Measurements from ENCODE around the gene MGAT4A. TPM values are rescaled to one million over a fixed set of nuclear protein-coding genes. Genes with fewer than 3 reads are reported as not detected.
A peak's percentile ranks its signal among the peaks of the same experiment; 100 is the strongest.

Gene MGAT4A
- polyA plus RNA-seq, 4 donors: 28.9 to 50.4 (median 37.1) TPM

DNA sequence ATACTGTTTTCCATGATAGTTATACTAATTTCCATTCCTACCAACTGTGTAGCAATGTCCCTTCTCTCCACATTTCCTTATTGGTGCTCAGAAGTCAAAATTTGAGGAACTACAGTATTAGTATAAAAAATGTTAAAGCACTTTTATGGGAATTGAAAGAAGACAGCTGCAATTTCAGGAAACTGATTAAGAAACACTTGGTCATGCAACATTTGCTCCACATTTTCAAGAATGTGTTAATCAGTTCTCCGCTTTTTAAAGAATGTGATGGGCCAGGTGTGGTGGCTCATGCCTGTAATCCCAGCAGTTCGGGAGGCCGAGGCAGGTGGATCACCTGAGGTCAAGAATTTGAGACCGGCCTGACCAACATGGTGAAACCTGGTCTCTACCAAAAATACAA lies 33.6 kb upstream of the MGAT4A start:
- WGBS, 3 donors: 81 to 95% (median 93%) methylated on average over 4 of the region's 4 CpGs

GRCh38 chr2:98763209-98763951 lies 32.4 kb upstream of the MGAT4A start:
- Histone ChIP-seq H3K9me3 (ENCODE audit: control insufficient read depth in 2 of 2, insufficient read depth in 1 of 2, low read depth in 1 of 2, low read length in 1 of 2) (no peaks in the 10 kb centered on the region), H3K4me1 (ENCODE audit: control insufficient read depth in 3 of 3, insufficient read depth in 2 of 3, low read depth in 1 of 3, low read length in 2 of 3) (peaks cover 4 to 6% (median 5%) of the 10 kb centered on the region in 3 donors), H3K27me3 (ENCODE audit: control insufficient read depth in 3 of 3, insufficient read depth in 3 of 3, low read length in 3 of 3) (peaks cover 0 to 4% (median 0%) of the 10 kb centered on the region in 3 donors), H3K36me3 (ENCODE audit: control insufficient read depth in 3 of 3, insufficient read depth in 2 of 3, low read depth in 1 of 3, low read length in 3 of 3) (no peaks in the 10 kb centered on the region), H3K4me3 (ENCODE audit: low read depth in 1 of 3, low read length in 3 of 3) (no peak overlapping the region), H3K27ac (ENCODE audit: low read depth in 1 of 3, low read length in 2 of 3) (no peak overlapping the region)
- no peak for FAIRE-seq
- no peak for DNase-seq
- WGBS, 3 donors: 62 to 67% (median 64%) methylated on average over 6 of the region's 6 CpGs

More for the DNA sequence above, 33.6 kb upstream of the MGAT4A start:
- no peak for DNase-seq
- Histone ChIP-seq H3K27ac (ENCODE audit: low read depth in 1 of 3, low read length in 2 of 3) (no peak overlapping the region), H3K27me3 (ENCODE audit: control insufficient read depth in 3 of 3, insufficient read depth in 3 of 3, low read length in 3 of 3) (peaks cover 0 to 4% (median 0%) of the 10 kb centered on the region in 3 donors), H3K9me3 (ENCODE audit: control insufficient read depth in 2 of 2, insufficient read depth in 1 of 2, low read depth in 1 of 2, low read length in 1 of 2) (no peaks in the 10 kb centered on the region), H3K4me1 (ENCODE audit: control insufficient read depth in 3 of 3, insufficient read depth in 2 of 3, low read depth in 1 of 3, low read length in 2 of 3) (peaks cover 5 to 10% (median 6%) of the 10 kb centered on the region in 3 donors), H3K36me3 (ENCODE audit: control insufficient read depth in 3 of 3, insufficient read depth in 2 of 3, low read depth in 1 of 3, low read length in 3 of 3) (no peaks in the 10 kb centered on the region), H3K4me3 (ENCODE audit: low read depth in 1 of 3, low read length in 3 of 3) (no peak overlapping the region)
- FAIRE-seq: no peak

DNA sequence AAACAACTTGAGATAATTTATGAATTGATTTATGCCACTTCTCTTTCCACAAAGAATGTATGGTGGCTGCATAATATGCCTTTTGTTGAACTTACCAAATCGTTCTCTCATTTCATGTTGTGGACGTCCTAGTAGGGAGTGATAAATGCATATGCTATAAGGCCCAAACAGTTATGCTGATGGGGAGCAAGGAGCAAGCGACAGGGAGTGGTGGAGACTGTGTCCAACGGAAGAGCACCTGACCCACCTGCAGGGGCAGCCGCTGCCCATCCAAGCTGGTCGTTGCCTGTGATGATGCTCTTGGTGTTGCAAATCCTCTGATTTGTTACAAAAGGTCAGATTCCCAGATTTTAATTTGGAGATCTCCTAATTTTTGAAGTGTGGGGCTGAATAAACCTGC lies 31.0 kb upstream of the MGAT4A start:
- Histone ChIP-seq H3K9me3 (ENCODE audit: control insufficient read depth in 2 of 2, insufficient read depth in 1 of 2, low read depth in 1 of 2, low read length in 1 of 2) (no peaks in the 10 kb centered on the region), H3K27ac (ENCODE audit: low read depth in 1 of 3, low read length in 2 of 3) (no peak overlapping the region), H3K4me1 (ENCODE audit: control insufficient read depth in 3 of 3, insufficient read depth in 2 of 3, low read depth in 1 of 3, low read length in 2 of 3) (peaks cover 3 to 5% (median 5%) of the 10 kb centered on the region in 3 donors), H3K36me3 (ENCODE audit: control insufficient read depth in 3 of 3, insufficient read depth in 2 of 3, low read depth in 1 of 3, low read length in 3 of 3) (no peaks in the 10 kb centered on the region), H3K27me3 (ENCODE audit: control insufficient read depth in 3 of 3, insufficient read depth in 3 of 3, low read length in 3 of 3) (peaks cover 0 to 4% (median 0%) of the 10 kb centered on the region in 3 donors), H3K4me3 (ENCODE audit: low read depth in 1 of 3, low read length in 3 of 3) (no peak overlapping the region)
- no peak for FAIRE-seq
- WGBS, 3 donors: 88 to 89% (median 88%) methylated on average over 6 of the region's 6 CpGs
- DNase-seq: no peak

GRCh38 chr2:98761267-98761781 lies 30.4 kb upstream of the MGAT4A start:
- H3K4me3 ChIP-seq (ENCODE audit: low read depth in 1 of 3, low read length in 3 of 3): no peak overlapping the region
- H3K27ac ChIP-seq (ENCODE audit: low read depth in 1 of 3, low read length in 2 of 3): peak overlapping the region in 1 of 3 donors; percentile 33
- WGBS, 3 donors: 67 to 75% (median 70%) methylated on average over 9 of the region's 9 CpGs
- peaks cover 0 to 4% (median 0%) of the 10 kb centered on the region in 3 donors for H3K27me3 ChIP-seq (ENCODE audit: control insufficient read depth in 3 of 3, insufficient read depth in 3 of 3, low read length in 3 of 3)
- DNase-seq: no peak
- peaks cover 3 to 5% (median 5%) of the 10 kb centered on the region in 3 donors for H3K4me1 ChIP-seq (ENCODE audit: control insufficient read depth in 3 of 3, insufficient read depth in 2 of 3, low read depth in 1 of 3, low read length in 2 of 3)
- FAIRE-seq: no peak
- no peaks in the 10 kb centered on the region for H3K9me3 ChIP-seq (ENCODE audit: control insufficient read depth in 2 of 2, insufficient read depth in 1 of 2, low read depth in 1 of 2, low read length in 1 of 2)
- H3K36me3 ChIP-seq (ENCODE audit: control insufficient read depth in 3 of 3, insufficient read depth in 2 of 3, low read depth in 1 of 3, low read length in 3 of 3): no peaks in the 10 kb centered on the region

DNA sequence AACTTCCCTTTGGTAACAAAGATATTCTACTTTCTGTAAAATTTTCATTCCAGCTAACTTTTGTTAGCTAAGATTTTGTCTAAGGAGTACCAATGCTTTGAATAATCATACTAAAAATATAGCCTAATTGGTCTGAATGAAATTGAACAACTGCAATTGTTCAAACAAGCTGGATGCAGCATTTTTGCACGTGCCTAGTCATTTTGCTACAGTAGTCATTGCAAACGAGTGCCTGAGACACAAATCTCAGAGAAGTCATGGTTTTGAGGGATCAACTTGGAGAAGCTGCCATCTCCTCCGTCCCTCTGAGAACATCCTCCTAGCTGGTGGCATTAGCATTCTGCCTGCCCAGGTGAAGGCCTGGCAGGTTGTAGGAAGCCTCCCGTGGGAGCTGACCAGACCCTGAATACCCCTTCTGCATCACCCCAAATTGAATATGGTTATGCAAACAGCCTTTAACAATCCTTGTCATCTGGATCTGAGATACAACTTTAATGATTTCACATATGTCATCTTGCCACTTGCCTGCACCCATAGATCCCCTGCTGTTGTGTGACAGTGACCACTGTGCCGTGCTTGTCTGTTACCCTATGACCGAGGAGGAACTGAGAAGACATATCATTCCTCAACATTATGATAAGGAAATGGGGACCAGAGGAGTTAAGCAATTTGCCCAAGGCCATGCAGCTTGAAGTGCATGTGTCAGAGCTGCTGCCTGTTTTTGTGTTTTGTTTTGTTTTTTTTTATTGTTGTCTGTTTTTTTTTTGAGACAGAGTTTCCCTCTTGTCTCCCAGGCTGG lies 29.1 kb upstream of the MGAT4A start:
- no peak overlapping the region for H3K4me3 ChIP-seq (ENCODE audit: low read depth in 1 of 3, low read length in 3 of 3)
- no peak for DNase-seq
- 67 to 71% (median 69%) methylated on average over 6 of the region's 6 CpGs for WGBS, 3 donors
- H3K36me3 ChIP-seq (ENCODE audit: control insufficient read depth in 3 of 3, insufficient read depth in 2 of 3, low read depth in 1 of 3, low read length in 3 of 3): no peaks in the 10 kb centered on the region
- no peaks in the 10 kb centered on the region for H3K9me3 ChIP-seq (ENCODE audit: control insufficient read depth in 2 of 2, insufficient read depth in 1 of 2, low read depth in 1 of 2, low read length in 1 of 2)
- FAIRE-seq: no peak
- peak overlapping the region in 1 of 3 donors; percentile 22 for H3K27ac ChIP-seq (ENCODE audit: low read depth in 1 of 3, low read length in 2 of 3)
- H3K4me1 ChIP-seq (ENCODE audit: control insufficient read depth in 3 of 3, insufficient read depth in 2 of 3, low read depth in 1 of 3, low read length in 2 of 3): peaks cover 0 to 3% (median 0%) of the 10 kb centered on the region in 3 donors
- H3K27me3 ChIP-seq (ENCODE audit: control insufficient read depth in 3 of 3, insufficient read depth in 3 of 3, low read length in 3 of 3): peaks cover 0 to 4% (median 0%) of the 10 kb centered on the region in 3 donors

GRCh38 chr2:98759338-98759737 lies 28.4 kb upstream of the MGAT4A start:
- H3K9me3 ChIP-seq (ENCODE audit: control insufficient read depth in 2 of 2, insufficient read depth in 1 of 2, low read depth in 1 of 2, low read length in 1 of 2): no peaks in the 10 kb centered on the region
- DNase-seq (no peak), FAIRE-seq (no peak)
- no peak overlapping the region for H3K27ac ChIP-seq (ENCODE audit: low read depth in 1 of 3, low read length in 2 of 3)
- 64 to 84% (median 71%) methylated on average over 2 of the region's 2 CpGs for WGBS, 3 donors
- H3K4me1 ChIP-seq (ENCODE audit: control insufficient read depth in 3 of 3, insufficient read depth in 2 of 3, low read depth in 1 of 3, low read length in 2 of 3): peaks cover 0 to 3% (median 0%) of the 10 kb centered on the region in 3 donors
- peaks cover 0 to 4% (median 0%) of the 10 kb centered on the region in 3 donors for H3K27me3 ChIP-seq (ENCODE audit: control insufficient read depth in 3 of 3, insufficient read depth in 3 of 3, low read length in 3 of 3)
- no peaks in the 10 kb centered on the region for H3K36me3 ChIP-seq (ENCODE audit: control insufficient read depth in 3 of 3, insufficient read depth in 2 of 3, low read depth in 1 of 3, low read length in 3 of 3)
- H3K4me3 ChIP-seq (ENCODE audit: low read depth in 1 of 3, low read length in 3 of 3): no peak overlapping the region

GRCh38 chr2:98757904-98758421 lies 27.0 kb upstream of the MGAT4A start:
- Histone ChIP-seq H3K4me1 (ENCODE audit: control insufficient read depth in 3 of 3, insufficient read depth in 2 of 3, low read depth in 1 of 3, low read length in 2 of 3) (peaks cover 0 to 3% (median 0%) of the 10 kb centered on the region in 3 donors), H3K9me3 (ENCODE audit: control insufficient read depth in 2 of 2, insufficient read depth in 1 of 2, low read depth in 1 of 2, low read length in 1 of 2) (no peaks in the 10 kb centered on the region), H3K27me3 (ENCODE audit: control insufficient read depth in 3 of 3, insufficient read depth in 3 of 3, low read length in 3 of 3) (peaks cover 0 to 4% (median 0%) of the 10 kb centered on the region in 3 donors), H3K36me3 (ENCODE audit: control insufficient read depth in 3 of 3, insufficient read depth in 2 of 3, low read depth in 1 of 3, low read length in 3 of 3) (no peaks in the 10 kb centered on the region), H3K4me3 (ENCODE audit: low read depth in 1 of 3, low read length in 3 of 3) (no peak overlapping the region), H3K27ac (ENCODE audit: low read depth in 1 of 3, low read length in 2 of 3) (peak overlapping the region in 2 of 3 donors; percentile 39 to 82)
- FAIRE-seq (no peak), DNase-seq (peak in 1 of 2 donors; percentile 80)
- 4 to 21% (median 15%) methylated on average over 9 of the region's 9 CpGs for WGBS, 3 donors

DNA sequence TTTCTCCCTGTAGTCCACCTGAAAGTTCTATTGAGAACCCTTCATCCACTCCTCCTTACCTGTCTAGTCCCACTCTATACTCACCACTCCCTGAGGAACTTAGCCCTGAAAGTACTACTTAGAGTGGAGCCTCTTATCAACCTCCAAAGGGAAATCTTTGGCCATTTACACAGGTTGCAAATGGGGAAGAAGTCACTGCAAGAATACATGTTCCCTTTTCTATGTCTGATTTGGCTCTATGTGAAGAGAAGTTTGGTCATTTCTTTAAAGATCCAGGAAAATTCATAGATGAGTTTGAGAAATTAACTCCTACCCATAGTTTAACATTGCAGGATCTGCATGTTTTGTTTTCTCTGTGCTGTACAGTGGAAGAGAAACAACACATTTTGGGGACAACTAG lies 22.9 kb upstream of the MGAT4A start:
- no peaks in the 10 kb centered on the region for H3K36me3 ChIP-seq (ENCODE audit: control insufficient read depth in 3 of 3, insufficient read depth in 2 of 3, low read depth in 1 of 3, low read length in 3 of 3)
- no peaks in the 10 kb centered on the region for H3K27me3 ChIP-seq (ENCODE audit: control insufficient read depth in 3 of 3, insufficient read depth in 3 of 3, low read length in 3 of 3)
- peaks cover 0 to 3% (median 0%) of the 10 kb centered on the region in 3 donors for H3K4me1 ChIP-seq (ENCODE audit: control insufficient read depth in 3 of 3, insufficient read depth in 2 of 3, low read depth in 1 of 3, low read length in 2 of 3)
- no peak overlapping the region for H3K4me3 ChIP-seq (ENCODE audit: low read depth in 1 of 3, low read length in 3 of 3)
- no peak overlapping the region for H3K27ac ChIP-seq (ENCODE audit: low read depth in 1 of 3, low read length in 2 of 3)
- H3K9me3 ChIP-seq (ENCODE audit: control insufficient read depth in 2 of 2, insufficient read depth in 1 of 2, low read depth in 1 of 2, low read length in 1 of 2): peaks cover 0 to 9% of the 10 kb centered on the region in 2 donors
- FAIRE-seq (no peak), DNase-seq (no peak)
